Endometrial microvascular endothelial cells (primary cell): ENCODE results near the gene KDM6A. TPM values are rescaled to one million over a fixed set of nuclear protein-coding genes. Genes with fewer than 3 reads are reported as not detected.
"Not testable (repeated sequence)": the region's sequence is repeated elsewhere in the genome, so short reads cannot be mapped to it uniquely, and the experiment has no call there.

Experiments used
- in situ Hi-C: cut with HindIII; loops from 2 replicates; pipeline ENCODE4 v1.10.0; 2017; ENCODE audit warnings: low sequenced_read_pairs, low pct_unique_long_range_greater_than_20kb; ENCODE audit errors: inconsistent ontology term
- total RNA-seq: library from RNA; depleted of rRNA; stranded (reverse); fragments of >200 nt; gene quantifications from one replicate; pipeline ENCODE4 v1.2.3, GENCODE V29; 2015; ENCODE audit errors: inconsistent ontology term

The KDM6A gene
- total RNA-seq: 10.4 TPM

GRCh38 chrX:44872821-44873414 is at the start of gene KDM6A:
KDM6A (plus strand) TSS chrX:44873188; CDS start chrX:44873552, 364 bp downstream.
- in situ Hi-C loops: no loop called here

- in situ Hi-C loops: not testable (repeated sequence)
These were observed 49.8 kb upstream of the KDM6A start for GRCh38 chrX:44823193-44823592.

GRCh38 chrX:44828008-44828605 is 44.9 kb upstream of the KDM6A start:
- in situ Hi-C loops: no loop called here

GRCh38 chrX:44829832-44830231 is 43.2 kb upstream of the KDM6A start:
- in situ Hi-C loops: no loop called here

- in situ Hi-C loops: no loop called here
These were observed 30.3 kb upstream of the KDM6A start for GRCh38 chrX:44842550-44843317.

- in situ Hi-C loops: no loop called here
These were observed 29.7 kb upstream of the KDM6A start for GRCh38 chrX:44843318-44843702.

GRCh38 chrX:44843753-44844152 is 29.2 kb upstream of the KDM6A start, which contains the start of gene DUSP21:
DUSP21 (plus strand) TSS chrX:44844021; CDS start chrX:44844133, 112 bp downstream.
- in situ Hi-C loops: no loop called here

GRCh38 chrX:44844204-44844603 is 28.8 kb upstream of the KDM6A start:
- in situ Hi-C loops: no loop called here

GRCh38 chrX:44850891-44851290 is 22.1 kb upstream of the KDM6A start:
- in situ Hi-C loops: not testable (repeated sequence)

GRCh38 chrX:44871114-44871645 is 1.8 kb upstream of the KDM6A start:
- in situ Hi-C loops: no loop called here

GRCh38 chrX:44871931-44872820 is 812 bp upstream of the KDM6A start:
- in situ Hi-C loops: no loop called here

GRCh38 chrX:44873415-44874276 is 658 bp downstream of the KDM6A start:
- in situ Hi-C loops: no loop called here

GRCh38 chrX:44874420-44875184 is 1.6 kb downstream of the KDM6A start:
- in situ Hi-C loops: no loop called here

- in situ Hi-C loops: no loop called here
These were observed 2.1 kb downstream of the KDM6A start for GRCh38 chrX:44875185-44875489.

GRCh38 chrX:44876086-44876485 is 3.1 kb downstream of the KDM6A start:
- in situ Hi-C loops: no loop called here

GRCh38 chrX:44876767-44877166 is 3.8 kb downstream of the KDM6A start:
- in situ Hi-C loops: no loop called here

- in situ Hi-C loops: no loop called here
These were observed 5.8 kb downstream of the KDM6A start for GRCh38 chrX:44878780-44879179.
